Stimulated activated effector memory CD8-positive, alpha-beta T cell treated with anti-CD3 and anti-CD28 coated beads, Interleukin-12 subunit alpha, Interleukin-12 subunit beta, amount 100 ng/mL, for 72 hours (primary cell): ENCODE data around the gene GPD1.
"Not testable (repeated sequence)": the region's sequence is repeated elsewhere in the genome, so short reads cannot be mapped to it uniquely, and the experiment has no call there.

Source experiments
- ATAC-seq: fragments of 150-1000 bp; cut with Tn5 transposase; 2 replicates; pipeline ENCODE4 v1.10.0; 2021
- DNase-seq, 2 donors: peaks; one replicate each; pipeline ENCODE4 v3.0.0; 2021 to 2022; ENCODE audit warnings: low spot score in 2 of 2
- H3K27ac Mint-ChIP-seq: one replicate; pipeline ENCODE4 v1.8.0; 2022; ENCODE audit warnings: mild to moderate bottlenecking, mixed read lengths
- H3K36me3 Mint-ChIP-seq: one replicate; pipeline ENCODE4 v1.8.0; 2022; ENCODE audit warnings: mild to moderate bottlenecking, mixed read lengths
- H3K4me1 Mint-ChIP-seq: one replicate; pipeline ENCODE4 v1.8.0; 2022; ENCODE audit warnings: mixed read lengths
- H3K4me3 Mint-ChIP-seq: one replicate; pipeline ENCODE4 v1.8.0; 2022; ENCODE audit warnings: mild to moderate bottlenecking, mixed read lengths
- H3K9me3 Mint-ChIP-seq: one replicate; pipeline ENCODE4 v1.8.0; 2022; ENCODE audit warnings: mixed read lengths

GPD1 gene

DNA sequence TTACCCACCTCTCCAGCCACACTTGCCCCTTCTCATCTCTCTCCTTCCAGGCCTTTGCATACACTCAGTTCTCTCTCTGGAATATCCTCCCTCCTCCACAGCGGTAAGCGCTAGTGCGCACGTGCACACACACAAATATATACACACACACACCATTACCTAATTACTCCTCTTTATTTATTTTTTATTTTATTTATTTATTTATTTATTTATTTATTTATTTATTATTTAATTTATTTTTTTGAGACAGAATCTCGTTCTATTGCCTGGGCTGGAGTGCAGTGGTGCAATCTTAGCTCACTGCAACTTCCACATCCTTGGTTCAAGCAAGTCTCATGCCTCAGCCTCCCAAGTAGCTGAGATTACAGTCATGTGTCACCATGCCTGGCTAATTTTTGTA lies 34.7 kb upstream of the GPD1 start:
- DNase-seq: no peak
- ATAC-seq: no peak
- Mint-ChIP-seq H3K36me3 (no peaks in the 10 kb centered on the region), H3K9me3 (no peaks in the 10 kb centered on the region), H3K27ac (no peak overlapping the region), H3K4me3 (no peak overlapping the region), H3K4me1 (peaks cover 10% of the 10 kb centered on the region)

GRCh38 chr12:50069539-50069938 lies 34.3 kb upstream of the GPD1 start:
- H3K9me3 Mint-ChIP-seq: no peaks in the 10 kb centered on the region
- DNase-seq: no peak
- H3K4me3 Mint-ChIP-seq: no peak overlapping the region
- no peak for ATAC-seq
- no peaks in the 10 kb centered on the region for H3K36me3 Mint-ChIP-seq
- peaks cover 10% of the 10 kb centered on the region for H3K4me1 Mint-ChIP-seq
- H3K27ac Mint-ChIP-seq: no peak overlapping the region

GRCh38 chr12:50070314-50071060 lies 33.3 kb upstream of the GPD1 start:
- H3K9me3 Mint-ChIP-seq: no peaks in the 10 kb centered on the region
- peak; percentile 46 for ATAC-seq
- H3K36me3 Mint-ChIP-seq: no peaks in the 10 kb centered on the region

DNA sequence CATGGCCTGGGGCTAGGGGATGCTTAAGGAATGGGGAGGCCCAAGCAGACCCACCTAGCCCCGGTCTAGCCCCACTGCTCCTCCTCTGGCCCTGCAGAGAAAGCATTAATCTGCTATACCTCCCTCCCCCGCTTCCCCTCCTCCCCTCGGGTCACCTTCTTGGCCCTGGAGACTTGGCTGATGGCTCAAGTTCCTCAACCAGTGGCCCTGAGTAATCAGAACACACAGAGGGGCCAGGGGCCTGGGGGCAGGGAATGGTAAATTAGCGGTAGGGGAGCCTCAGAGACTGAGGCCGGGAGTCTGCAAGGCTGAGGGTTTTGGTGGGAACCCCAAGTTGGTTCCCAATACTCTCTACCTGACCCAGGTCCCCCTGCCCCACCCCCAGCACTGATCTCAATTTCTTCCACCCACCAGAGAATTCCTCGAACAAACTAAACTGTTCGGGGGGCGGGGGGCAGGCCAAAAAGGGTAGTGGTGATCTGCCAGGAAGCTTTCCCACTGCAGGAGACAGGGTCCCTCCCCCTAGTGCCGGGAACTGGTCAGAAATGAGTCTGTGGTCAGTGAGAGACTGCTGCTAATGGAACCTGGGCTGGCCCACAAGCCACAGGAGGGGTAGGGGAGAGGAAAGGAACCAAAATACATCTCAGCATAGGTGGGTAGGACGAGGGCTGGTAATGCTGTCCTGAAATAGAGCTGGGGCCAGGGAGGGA lies 31.5 kb upstream of the GPD1 start:
- Mint-ChIP-seq H3K27ac (no peak overlapping the region), H3K4me3 (no peak overlapping the region), H3K36me3 (no peaks in the 10 kb centered on the region), H3K9me3 (no peaks in the 10 kb centered on the region), H3K4me1 (peaks cover 15% of the 10 kb centered on the region)
- ATAC-seq: no peak
- DNase-seq: no peak

More at GRCh38 chr12:50070314-50071060, 33.3 kb upstream of the GPD1 start:
- peaks cover 15% of the 10 kb centered on the region for H3K4me1 Mint-ChIP-seq
- no peak overlapping the region for H3K4me3 Mint-ChIP-seq
- H3K27ac Mint-ChIP-seq: no peak overlapping the region
- peak; percentile 57 to 81 for DNase-seq

GRCh38 chr12:50073206-50073605 lies 30.6 kb upstream of the GPD1 start:
- no peak for ATAC-seq
- H3K4me3 Mint-ChIP-seq: no peak overlapping the region
- peaks cover 15% of the 10 kb centered on the region for H3K4me1 Mint-ChIP-seq
- H3K27ac Mint-ChIP-seq: no peak overlapping the region
- no peaks in the 10 kb centered on the region for H3K36me3 Mint-ChIP-seq
- H3K9me3 Mint-ChIP-seq: no peaks in the 10 kb centered on the region
- DNase-seq: no peak

GRCh38 chr12:50073712-50074111 lies 30.1 kb upstream of the GPD1 start:
- DNase-seq (no peak), ATAC-seq (no peak)
- Mint-ChIP-seq H3K4me3 (no peak overlapping the region), H3K9me3 (no peaks in the 10 kb centered on the region), H3K36me3 (no peaks in the 10 kb centered on the region), H3K4me1 (peaks cover 15% of the 10 kb centered on the region), H3K27ac (no peak overlapping the region)

DNA sequence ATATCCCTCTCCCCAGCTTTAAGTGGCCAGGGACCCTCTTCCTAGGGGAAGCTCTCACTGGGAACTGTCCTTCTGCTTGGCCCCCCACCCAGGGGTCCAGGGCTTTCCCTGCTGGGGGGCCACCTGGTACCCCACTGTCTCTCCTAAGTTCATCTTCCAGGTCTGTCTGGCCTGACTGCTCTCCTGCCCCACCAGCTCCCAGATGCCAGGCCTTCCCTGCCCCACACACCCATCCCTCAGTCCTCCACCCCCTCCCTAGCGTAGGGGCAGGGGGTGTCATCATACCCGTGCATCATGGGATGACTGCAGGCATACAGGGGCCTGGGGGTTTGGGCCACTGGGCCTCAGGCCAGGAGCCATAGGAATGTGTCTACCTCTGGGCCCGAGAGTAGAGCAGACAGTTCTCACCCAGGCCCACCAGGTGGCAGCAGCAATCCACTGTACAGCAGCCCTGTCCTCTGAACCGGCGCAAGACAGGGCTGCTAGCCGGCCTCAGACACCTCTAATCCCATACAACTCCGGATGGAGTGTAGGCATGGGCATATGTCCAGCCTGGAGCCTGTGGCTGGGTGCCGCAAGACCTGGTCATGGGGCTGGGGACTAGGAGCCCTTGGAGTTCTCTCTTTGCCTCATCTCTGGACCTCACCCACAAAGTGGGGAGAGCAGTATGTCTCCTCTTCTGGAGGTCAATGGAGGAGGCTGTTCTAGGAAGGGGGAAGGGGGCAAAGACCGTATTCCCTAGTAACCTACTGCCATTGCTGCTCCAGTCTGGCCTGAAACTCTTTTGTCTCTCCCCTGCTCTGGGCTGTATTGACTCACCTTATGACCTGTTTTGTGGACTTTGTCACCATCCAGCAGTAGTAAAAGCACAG lies 28.6 kb upstream of the GPD1 start:
- ATAC-seq: peak; percentile 91
- no peaks in the 10 kb centered on the region for H3K9me3 Mint-ChIP-seq
- H3K27ac Mint-ChIP-seq: peak overlapping the region; percentile 83
- no peak overlapping the region for H3K4me3 Mint-ChIP-seq
- no peaks in the 10 kb centered on the region for H3K36me3 Mint-ChIP-seq
- H3K4me1 Mint-ChIP-seq: peaks cover 13% of the 10 kb centered on the region
- peak; percentile 72 to 91 for DNase-seq

- H3K9me3 Mint-ChIP-seq: no peaks in the 10 kb centered on the region
- no peak overlapping the region for H3K27ac Mint-ChIP-seq
- ATAC-seq (no peak), DNase-seq (no peak)
- H3K4me1 Mint-ChIP-seq: peaks cover 6% of the 10 kb centered on the region
- H3K36me3 Mint-ChIP-seq: no peaks in the 10 kb centered on the region
- H3K4me3 Mint-ChIP-seq: no peak overlapping the region
Measured at GRCh38 chr12:50075808-50076170, 28.0 kb upstream of the GPD1 start.

DNA sequence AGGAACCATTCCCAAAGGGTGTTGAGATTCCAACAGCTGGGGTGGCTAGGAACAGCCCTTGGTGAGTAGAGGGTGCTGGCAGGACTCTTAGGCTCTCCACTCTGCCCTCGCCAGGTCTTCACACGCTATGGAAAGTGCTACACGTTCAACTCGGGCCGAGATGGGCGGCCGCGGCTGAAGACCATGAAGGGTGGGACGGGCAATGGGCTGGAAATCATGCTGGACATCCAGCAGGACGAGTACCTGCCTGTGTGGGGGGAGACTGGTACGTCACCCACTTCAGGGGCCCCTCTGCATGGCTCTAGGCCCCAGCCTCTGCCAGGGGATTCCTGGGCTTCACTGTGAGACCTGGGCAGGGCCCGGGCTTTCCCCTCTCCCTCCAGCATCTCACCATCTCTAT lies 26.7 kb upstream of the GPD1 start:
- no peaks in the 10 kb centered on the region for H3K36me3 Mint-ChIP-seq
- no peaks in the 10 kb centered on the region for H3K9me3 Mint-ChIP-seq
- DNase-seq (no peak), ATAC-seq (no peak)
- no peak overlapping the region for H3K27ac Mint-ChIP-seq
- H3K4me1 Mint-ChIP-seq: peaks cover 5% of the 10 kb centered on the region
- no peak overlapping the region for H3K4me3 Mint-ChIP-seq

DNA sequence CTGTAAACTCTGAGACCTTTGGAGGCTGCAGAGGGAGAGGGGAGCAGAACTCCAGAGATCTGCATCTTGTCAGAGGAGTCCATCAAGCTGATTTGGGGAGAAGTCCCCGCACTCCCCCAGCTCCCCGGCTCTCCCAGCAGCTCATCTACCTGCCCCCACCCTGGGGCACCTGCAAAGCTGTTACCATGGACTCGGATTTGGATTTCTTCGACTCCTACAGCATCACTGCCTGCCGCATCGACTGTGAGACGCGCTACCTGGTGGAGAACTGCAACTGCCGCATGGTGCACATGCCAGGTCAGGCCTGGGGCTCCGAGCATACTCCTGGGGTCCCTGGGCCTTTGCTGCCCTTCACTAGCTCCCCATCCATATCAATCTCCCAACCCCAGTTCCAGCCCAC lies 25.5 kb upstream of the GPD1 start:
- no peak for ATAC-seq
- no peaks in the 10 kb centered on the region for H3K36me3 Mint-ChIP-seq
- DNase-seq: no peak

GRCh38 chr12:50079771-50080170 lies 24.0 kb upstream of the GPD1 start:
- Mint-ChIP-seq H3K4me1 (peaks cover 11% of the 10 kb centered on the region), H3K27ac (peak overlapping the region; percentile 30), H3K4me3 (no peak overlapping the region), H3K36me3 (no peaks in the 10 kb centered on the region), H3K9me3 (no peaks in the 10 kb centered on the region)
- no peak for DNase-seq
- no peak for ATAC-seq

More for the DNA sequence above, 25.5 kb upstream of the GPD1 start:
- Mint-ChIP-seq H3K4me3 (no peak overlapping the region), H3K4me1 (peaks cover 6% of the 10 kb centered on the region), H3K27ac (no peak overlapping the region), H3K9me3 (no peaks in the 10 kb centered on the region)

GRCh38 chr12:50081096-50081808 lies 22.6 kb upstream of the GPD1 start:
- H3K27ac Mint-ChIP-seq: peak overlapping the region; percentile 77
- no peak for ATAC-seq

DNA sequence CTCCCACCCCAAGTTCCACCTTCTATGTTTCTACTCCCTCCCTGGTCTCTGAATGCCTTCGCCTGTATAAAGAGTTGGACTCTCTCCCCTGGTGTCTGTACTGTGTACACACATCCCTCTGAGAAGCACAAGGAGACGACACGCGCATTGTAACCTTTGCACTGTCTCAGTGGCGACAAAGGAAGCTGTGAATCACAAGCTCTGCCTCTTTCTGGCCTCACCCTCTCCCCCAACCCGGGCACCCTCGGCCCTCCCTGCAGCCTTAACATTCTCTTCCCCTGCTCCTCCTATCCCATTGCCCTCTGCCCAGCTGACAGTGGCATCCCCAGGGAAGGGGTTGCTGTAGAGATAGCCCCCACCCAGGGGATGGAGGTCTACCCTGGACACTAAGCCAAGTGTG lies 21.2 kb upstream of the GPD1 start:
- DNase-seq: no peak
- peaks cover 12% of the 10 kb centered on the region for H3K36me3 Mint-ChIP-seq
- no peak overlapping the region for H3K4me3 Mint-ChIP-seq
- no peak for ATAC-seq
- peak overlapping the region; percentile 94 for H3K27ac Mint-ChIP-seq
- no peaks in the 10 kb centered on the region for H3K9me3 Mint-ChIP-seq
- peaks cover 27% of the 10 kb centered on the region for H3K4me1 Mint-ChIP-seq

More at GRCh38 chr12:50081096-50081808, 22.6 kb upstream of the GPD1 start:
- no peaks in the 10 kb centered on the region for H3K36me3 Mint-ChIP-seq
- no peaks in the 10 kb centered on the region for H3K9me3 Mint-ChIP-seq
- H3K4me3 Mint-ChIP-seq: no peak overlapping the region
- no peak for DNase-seq
- H3K4me1 Mint-ChIP-seq: peaks cover 15% of the 10 kb centered on the region

DNA sequence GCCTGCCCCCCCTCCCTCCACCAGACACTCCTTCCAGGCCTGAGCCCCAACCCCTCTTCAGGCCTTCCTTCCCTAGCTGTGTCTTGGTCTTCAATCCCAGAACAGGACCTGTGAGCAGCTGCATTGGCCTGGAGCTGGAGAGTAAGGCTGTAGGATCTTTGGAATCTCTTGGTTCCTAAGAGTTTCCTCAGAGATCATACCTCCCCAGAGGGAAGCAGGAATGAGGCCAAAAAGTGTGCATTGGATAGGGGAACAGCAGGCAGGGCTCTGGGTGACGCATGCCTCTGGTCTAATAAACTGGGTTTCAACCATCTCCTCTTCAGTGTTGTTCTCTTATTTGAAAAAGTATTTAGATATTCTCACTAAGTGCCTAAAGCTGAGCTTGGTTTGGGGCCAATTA lies 20.5 kb upstream of the GPD1 start:
- peaks cover 18% of the 10 kb centered on the region for H3K36me3 Mint-ChIP-seq
- ATAC-seq (no peak), DNase-seq (no peak)
- peak overlapping the region; percentile 58 for H3K4me3 Mint-ChIP-seq
- peak overlapping the region; percentile 94 for H3K27ac Mint-ChIP-seq
- H3K4me1 Mint-ChIP-seq: peaks cover 34% of the 10 kb centered on the region
- no peaks in the 10 kb centered on the region for H3K9me3 Mint-ChIP-seq

GRCh38 chr12:50084409-50084774 lies 19.4 kb upstream of the GPD1 start:
- DNase-seq, ATAC-seq, H3K9me3 Mint-ChIP-seq: not testable (repeated sequence)
- Mint-ChIP-seq H3K4me3 (peak overlapping the region; percentile 86), H3K4me1 (peaks cover 41% of the 10 kb centered on the region), H3K27ac (peak overlapping the region; percentile 94), H3K36me3 (peaks cover 29% of the 10 kb centered on the region)
